Gastrocnemius medialis (tissue), 4 donors: ENCODE data around the gene C1orf185.

ENCODE experiments used
- CTCF ChIP-seq, 5 experiments: fragments of 450-650 bp in 3 of 5; fragments of 200-600 bp in 2 of 5; sonication (generic) in 2 of 5; IDR thresholded peaks in 4 of 5; conservative IDR thresholded peaks in 1 of 5; 1 replicate in 4 of 5; 2 replicates in 1 of 5; pipeline ENCODE4 v1.5.1; 2016 to 2019; ENCODE audit warnings: antibody characterized with exemption in 5 of 5, mild to moderate bottlenecking in 3 of 5, moderate library complexity in 3 of 5
- POLR2A ChIP-seq, 2 donors: fragments of 450-650 bp; IDR thresholded peaks; one replicate each; pipeline ENCODE4 v1.6.1; 2017; ENCODE audit warnings: antibody characterized with exemption in 2 of 2, mild to moderate bottlenecking in 2 of 2, moderate library complexity in 2 of 2

DNA sequence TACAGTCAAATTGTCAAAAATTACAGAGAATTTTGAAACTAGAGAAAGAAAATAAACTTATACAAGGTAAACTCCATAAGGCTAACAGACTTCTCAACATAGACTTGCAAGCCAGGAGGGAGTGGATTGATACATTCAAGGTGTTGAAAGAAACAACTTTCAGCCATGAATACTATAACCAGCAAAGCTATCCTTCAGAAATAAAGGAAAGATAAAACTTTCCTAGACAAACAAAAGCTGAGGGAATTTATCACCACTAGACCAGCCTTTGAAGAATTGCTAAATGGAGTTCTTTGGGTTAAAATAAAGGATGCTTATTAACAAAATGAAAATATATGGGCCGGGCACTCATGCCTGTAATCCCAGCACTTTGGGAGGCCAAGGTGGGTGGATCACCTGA lies 52.7 kb downstream of the C1orf185 start:
- TF ChIP-seq CTCF (IDR thresholded peaks at IDR 0.05 in 4 of 5, conservative IDR thresholded peaks at IDR 0.05 in 1 of 5), result no peak
- TF ChIP-seq POLR2A (IDR thresholded peaks at IDR 0.05), result no peak
